Measurements from ENCODE around the gene LBP.

- TF ChIP-seq ZNF384 (IDR thresholded peaks at IDR 0.05) (no peak), FOXA1 (IDR thresholded peaks at IDR 0.05) (no peak), ARNT (IDR thresholded peaks at IDR 0.05) (no peak), SP1 (IDR thresholded peaks at IDR 0.05) (no peak), ELF4 (IDR thresholded peaks at IDR 0.05) (no peak), NFRKB (IDR thresholded peaks at IDR 0.05) (no peak)
- TF ChIP-seq, protein P1, sequence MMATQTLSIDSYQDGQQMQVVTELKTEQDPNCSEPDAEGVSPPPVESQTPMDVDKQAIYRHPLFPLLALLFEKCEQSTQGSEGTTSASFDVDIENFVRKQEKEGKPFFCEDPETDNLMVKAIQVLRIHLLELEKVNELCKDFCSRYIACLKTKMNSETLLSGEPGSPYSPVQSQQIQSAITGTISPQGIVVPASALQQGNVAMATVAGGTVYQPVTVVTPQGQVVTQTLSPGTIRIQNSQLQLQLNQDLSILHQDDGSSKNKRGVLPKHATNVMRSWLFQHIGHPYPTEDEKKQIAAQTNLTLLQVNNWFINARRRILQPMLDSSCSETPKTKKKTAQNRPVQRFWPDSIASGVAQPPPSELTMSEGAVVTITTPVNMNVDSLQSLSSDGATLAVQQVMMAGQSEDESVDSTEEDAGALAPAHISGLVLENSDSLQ (IDR thresholded peaks at IDR 0.05): no peak
These were observed 30.9 kb downstream of the LBP start for GRCh38 chr20:38377039-38377685.
